HG03103 (cell line): ENCODE measurements around the gene DRD1.
"Not testable (repeated sequence)": the region's sequence is repeated elsewhere in the genome, so short reads cannot be mapped to it uniquely, and the experiment has no call there.

ENCODE experiments used
- ATAC-seq: cut with Tn5 transposase; IDR thresholded peaks from one replicate; pipeline ENCODE4 v1.9.1; 2021; ENCODE audit warnings: low read depth; ENCODE audit not compliant: unreplicated experiment

DRD1 gene

GRCh38 chr5:175436359-175436758 is 7.6 kb downstream of the DRD1 start:
- no peak for ATAC-seq

- ATAC-seq, result no peak
Observed at GRCh38 chr5:175434800-175435199, 9.2 kb downstream of the DRD1 start.

GRCh38 chr5:175427762-175428161 is 16.2 kb downstream of the DRD1 start:
- ATAC-seq, result no peak

GRCh38 chr5:175424594-175424993 is 19.4 kb downstream of the DRD1 start:
- ATAC-seq, result not testable (repeated sequence)

- no peak for ATAC-seq
Observed at GRCh38 chr5:175422058-175422457, 21.9 kb downstream of the DRD1 start.

- ATAC-seq, result no peak
Observed at GRCh38 chr5:175420383-175420782, 23.6 kb downstream of the DRD1 start.

GRCh38 chr5:175418251-175418650 is 25.7 kb downstream of the DRD1 start:
- ATAC-seq, result no peak

GRCh38 chr5:175417384-175417783 is 26.6 kb downstream of the DRD1 start:
- no peak for ATAC-seq

GRCh38 chr5:175415303-175415702 is 28.7 kb downstream of the DRD1 start:
- ATAC-seq, result no peak

GRCh38 chr5:175410926-175411325 is 33.1 kb downstream of the DRD1 start:
- ATAC-seq, result no peak

- no peak for ATAC-seq
Observed at GRCh38 chr5:175406300-175406699, 37.7 kb downstream of the DRD1 start.

- ATAC-seq, result not testable (repeated sequence)
Observed at GRCh38 chr5:175397590-175398297, 46.2 kb downstream of the DRD1 start.

- ATAC-seq, result not testable (repeated sequence)
Observed at GRCh38 chr5:175395430-175395829, 48.6 kb downstream of the DRD1 start.

- no peak for ATAC-seq
Observed at GRCh38 chr5:175394601-175395000, 49.4 kb downstream of the DRD1 start.

GRCh38 chr5:175393897-175394296 is 50.1 kb downstream of the DRD1 start:
- no peak for ATAC-seq

- no peak for ATAC-seq
Observed at GRCh38 chr5:175392236-175392635, 51.7 kb downstream of the DRD1 start.

GRCh38 chr5:175390352-175391083 is 53.5 kb downstream of the DRD1 start:
- ATAC-seq, result no peak
